ENCODE data around the gene BABAM1.

BABAM1 gene

DNA sequence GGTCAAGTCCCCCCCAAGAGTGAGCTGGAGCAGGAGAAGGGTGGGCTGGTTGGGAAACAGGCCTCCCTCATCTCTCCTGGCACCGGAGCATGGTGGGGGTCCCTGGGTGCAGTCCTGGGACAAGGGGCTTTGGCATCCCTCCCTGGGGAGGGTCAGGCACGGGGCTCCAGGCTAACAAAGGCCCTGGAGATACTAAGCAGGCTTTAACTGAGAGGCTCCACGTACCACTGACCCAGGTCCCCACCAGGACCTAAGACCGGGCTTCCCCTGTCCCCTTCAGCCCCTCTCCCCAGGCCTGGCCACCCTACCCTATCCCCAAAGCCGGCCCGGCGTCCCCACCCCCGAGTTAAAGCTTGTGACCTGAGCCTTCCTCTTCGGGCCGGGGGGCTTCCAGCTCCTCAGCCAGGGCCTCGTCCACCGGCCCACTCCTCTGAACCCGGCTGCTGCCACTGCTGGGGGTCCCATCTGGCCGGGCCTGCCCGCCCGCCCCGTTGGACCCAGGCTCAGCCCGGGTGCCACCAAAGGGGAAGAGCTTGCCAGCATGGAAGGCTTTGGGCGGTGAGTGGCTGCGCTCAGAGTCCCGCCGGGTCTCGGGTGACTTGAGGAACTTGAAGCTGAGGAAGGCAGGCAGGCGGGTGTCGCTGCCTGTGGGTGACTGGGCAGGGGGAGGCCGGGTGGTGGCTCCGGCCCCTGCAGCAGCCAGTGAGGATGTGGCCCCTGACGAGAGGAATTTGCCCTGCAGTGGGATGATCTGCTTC is 57.3 kb downstream of the BABAM1 start:
- no peak for DNase-seq

DNA sequence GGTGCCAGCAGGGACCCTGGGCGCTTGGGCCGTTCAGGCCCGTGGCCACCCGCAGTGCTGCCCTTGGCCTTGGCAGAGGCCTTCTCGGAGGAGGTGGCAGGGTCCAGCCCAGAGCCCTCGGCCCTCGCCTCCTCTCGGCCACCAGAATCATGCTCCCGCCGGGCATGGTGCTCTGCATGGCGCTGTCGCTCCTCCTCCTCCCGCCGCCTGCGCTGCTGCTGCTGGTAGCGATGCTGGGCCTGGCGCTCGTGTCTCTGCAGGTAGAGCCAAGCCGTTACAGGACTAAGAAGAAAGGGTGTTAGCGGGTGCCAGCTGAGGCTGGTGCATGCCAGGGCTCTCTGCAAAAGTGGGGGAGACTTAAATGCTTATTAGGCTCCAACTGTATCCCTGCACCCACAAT is 57.9 kb downstream of the BABAM1 start:
- DNase-seq: no peak

DNA sequence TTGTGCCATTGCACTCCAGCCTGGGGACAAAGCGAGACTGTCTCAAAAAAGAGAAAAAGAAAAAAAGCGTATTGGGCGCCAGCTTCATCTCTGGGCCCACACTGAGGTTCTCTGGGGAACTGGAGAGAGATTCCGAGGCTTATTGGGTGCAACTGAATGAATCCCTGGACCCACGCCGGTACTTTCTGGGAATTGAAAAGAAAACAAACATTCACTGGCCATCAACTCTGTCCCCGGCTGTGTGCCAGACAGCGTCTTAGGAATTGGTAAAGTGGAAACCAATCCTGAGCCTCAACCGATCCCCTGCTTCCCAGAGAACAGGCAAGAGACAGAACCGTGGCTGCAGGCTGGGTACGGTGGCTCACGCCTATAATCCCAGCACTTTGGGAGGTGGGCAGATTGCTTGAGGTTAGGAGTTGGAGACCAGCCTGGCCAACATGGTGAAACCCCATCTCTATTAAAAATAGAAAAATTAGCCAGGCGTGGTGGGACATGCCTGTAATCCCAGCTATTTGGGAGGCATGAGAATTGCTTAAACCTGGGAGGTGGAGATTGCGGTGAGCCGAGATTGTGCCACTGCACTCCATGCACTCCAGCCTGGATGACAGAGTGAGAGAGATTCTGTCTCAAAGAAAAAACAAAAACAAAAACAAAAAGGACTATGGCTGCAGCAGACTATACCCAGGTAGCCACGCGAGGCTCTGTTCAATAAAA is 58.8 kb downstream of the BABAM1 start:
- DNase-seq: peak; percentile 43 to 53

DNA sequence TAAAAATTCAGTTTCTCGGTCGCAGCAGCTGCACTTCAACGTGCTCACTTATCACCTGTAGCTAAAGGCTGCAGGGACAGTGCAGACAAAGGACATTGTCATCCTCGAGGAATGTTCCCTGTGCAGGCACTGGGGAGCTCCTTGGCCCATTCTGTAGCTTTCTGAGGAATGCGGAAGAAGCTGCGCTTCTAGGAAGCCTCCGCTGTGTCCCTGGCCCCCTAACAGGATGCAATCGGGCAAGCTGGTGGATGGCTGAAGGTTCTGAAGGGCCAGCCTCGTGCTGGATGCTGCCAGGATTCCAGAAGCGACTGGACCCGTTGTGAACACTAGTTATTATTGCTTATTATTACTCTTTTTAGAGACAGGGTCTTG is 59.3 kb downstream of the BABAM1 start:
- no peak for DNase-seq

DNA sequence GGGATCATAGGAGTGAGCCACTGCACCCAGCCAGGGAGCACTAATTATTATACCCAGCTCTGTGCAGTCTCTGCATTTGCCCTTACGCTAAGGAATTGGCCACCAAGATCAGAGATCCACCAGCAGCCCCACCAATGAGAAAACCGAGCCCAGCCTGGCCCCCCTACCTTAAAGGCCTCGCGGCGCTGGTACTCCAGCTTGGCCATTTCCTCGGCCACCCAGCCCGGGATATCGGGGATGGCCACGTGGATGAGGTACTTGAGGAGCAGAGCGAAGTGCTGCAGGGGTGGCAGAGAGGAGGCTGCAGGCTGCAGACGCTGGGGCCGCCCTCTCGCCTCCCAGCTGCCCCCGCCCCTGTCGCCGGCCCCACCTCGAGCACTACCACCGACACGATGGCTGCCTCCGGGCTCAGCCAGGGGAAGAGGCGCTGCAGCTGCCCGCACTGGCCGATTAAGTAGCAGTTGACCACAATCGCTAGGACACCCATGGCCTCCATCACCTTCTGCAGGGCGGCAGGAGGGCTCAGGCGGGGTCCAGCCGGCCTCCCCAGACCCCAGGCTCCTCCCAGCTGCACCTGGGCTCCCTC is 59.9 kb downstream of the BABAM1 start:
- DNase-seq: no peak

DNA sequence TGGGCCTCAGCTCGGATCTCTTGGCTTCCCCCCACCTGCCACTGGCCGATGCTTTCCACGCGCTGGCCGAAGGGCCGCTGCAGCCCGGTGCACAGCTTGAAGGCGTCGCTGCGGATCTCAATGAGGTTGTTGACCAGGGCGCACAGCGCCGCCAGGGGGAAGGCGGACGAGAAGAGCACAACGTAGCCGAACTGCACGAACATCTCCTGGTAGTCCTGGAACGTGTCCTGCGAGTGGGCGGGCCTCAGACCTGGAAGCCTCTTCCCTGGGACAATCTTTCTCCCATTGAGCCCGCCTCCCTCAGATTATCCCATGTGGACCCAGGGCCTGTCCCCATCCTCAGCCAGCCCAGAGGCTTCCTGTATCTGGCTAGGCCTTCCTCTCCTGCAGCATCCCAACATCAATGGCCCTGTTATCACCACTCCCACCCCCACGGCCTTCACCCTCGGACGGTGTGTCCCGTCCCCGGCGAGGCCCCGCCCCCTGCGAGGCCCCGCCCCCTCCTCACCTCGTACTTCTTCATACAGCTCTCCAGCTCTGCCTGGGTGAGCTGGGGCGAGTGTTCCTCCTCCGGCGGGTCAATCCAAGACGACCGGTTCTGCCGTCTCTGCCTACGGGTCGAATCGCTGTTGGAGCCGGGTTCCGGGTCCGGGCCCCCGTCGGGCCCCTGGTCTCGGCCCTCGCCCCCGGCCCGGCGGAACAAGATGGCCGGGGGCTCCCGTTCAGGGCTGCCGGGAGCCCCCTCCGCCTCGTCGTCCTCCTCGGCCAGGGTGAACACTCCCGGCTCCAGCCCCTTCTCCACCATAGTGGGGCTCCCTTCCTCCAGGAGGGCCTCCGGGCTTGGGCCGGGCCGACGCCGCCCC is 60.6 kb downstream of the BABAM1 start:
- DNase-seq: no peak

All from hippocampal formation (tissue), 2 donors.